KOPT-K1 (cell line): ENCODE measurements around the gene SOS1.

Source experiments
- H3K27ac ChIP-seq: fragments of 200-600 bp; sonication (generic); 2 replicates; pipeline ENCODE4 v1.5.1; 2016; ENCODE audit warnings: antibody characterized with exemption, mild to moderate bottlenecking, low read depth, low read length; ENCODE audit not compliant: poor library complexity, severe bottlenecking
- H3K36me3 ChIP-seq: fragments of 200-600 bp; sonication (generic); 2 replicates; pipeline ENCODE4 v1.5.1; 2017; ENCODE audit warnings: antibody characterized with exemption, mild to moderate bottlenecking, low read length, moderate library complexity; ENCODE audit not compliant: insufficient read depth
- H3K9me3 ChIP-seq: fragments of 200-600 bp; sonication (generic); 2 replicates; pipeline ENCODE4 v1.5.1; 2017; ENCODE audit warnings: antibody characterized with exemption, low read length, mild to moderate bottlenecking; ENCODE audit not compliant: insufficient read depth, poor library complexity, severe bottlenecking

The SOS1 gene

GRCh38 chr2:39050109-39050508 lies 70.7 kb downstream of the SOS1 start:
- no peak overlapping the region for H3K27ac ChIP-seq
- peaks cover 48% of the 10 kb centered on the region for H3K36me3 ChIP-seq
- no peaks in the 10 kb centered on the region for H3K9me3 ChIP-seq

- H3K27ac ChIP-seq: no peak overlapping the region
- peaks cover 9% of the 10 kb centered on the region; the same call in 1 of the 2 replicates for H3K36me3 ChIP-seq
- H3K9me3 ChIP-seq: no peaks in the 10 kb centered on the region
These were observed 81.8 kb downstream of the SOS1 start for GRCh38 chr2:39039072-39039471.

- Histone ChIP-seq H3K36me3 (peaks cover 31% of the 10 kb centered on the region), H3K9me3 (no peaks in the 10 kb centered on the region), H3K27ac (no peak overlapping the region)
These were observed 86.9 kb downstream of the SOS1 start for GRCh38 chr2:39033980-39034379.

GRCh38 chr2:39027421-39027820 lies 93.4 kb downstream of the SOS1 start:
- Histone ChIP-seq H3K9me3 (no peaks in the 10 kb centered on the region), H3K36me3 (peaks cover 31% of the 10 kb centered on the region), H3K27ac (no peak overlapping the region)

- Histone ChIP-seq H3K9me3 (no peaks in the 10 kb centered on the region), H3K36me3 (peaks cover 25% of the 10 kb centered on the region), H3K27ac (no peak overlapping the region)
These were observed 96.0 kb downstream of the SOS1 start for GRCh38 chr2:39024833-39025232.

GRCh38 chr2:39023649-39024048 lies 97.2 kb downstream of the SOS1 start:
- H3K9me3 ChIP-seq: no peaks in the 10 kb centered on the region
- no peak overlapping the region for H3K27ac ChIP-seq
- peaks cover 25% of the 10 kb centered on the region for H3K36me3 ChIP-seq

- peaks cover 16% of the 10 kb centered on the region for H3K36me3 ChIP-seq
- no peak overlapping the region for H3K27ac ChIP-seq
- H3K9me3 ChIP-seq: no peaks in the 10 kb centered on the region
These were observed 98.1 kb downstream of the SOS1 start for GRCh38 chr2:39022642-39023235.

GRCh38 chr2:39020383-39020782 lies 100.5 kb downstream of the SOS1 start:
- H3K27ac ChIP-seq: no peak overlapping the region
- H3K9me3 ChIP-seq: no peaks in the 10 kb centered on the region
- H3K36me3 ChIP-seq: peaks cover 16% of the 10 kb centered on the region

- Histone ChIP-seq H3K27ac (no peak overlapping the region), H3K9me3 (no peaks in the 10 kb centered on the region), H3K36me3 (peaks cover 21% of the 10 kb centered on the region)
These were observed 102.2 kb downstream of the SOS1 start for GRCh38 chr2:39018638-39019037.

GRCh38 chr2:39017334-39017733 lies 103.5 kb downstream of the SOS1 start:
- Histone ChIP-seq H3K36me3 (peaks cover 26% of the 10 kb centered on the region), H3K9me3 (no peaks in the 10 kb centered on the region), H3K27ac (no peak overlapping the region)

GRCh38 chr2:39015424-39015823 lies 105.4 kb downstream of the SOS1 start:
- Histone ChIP-seq H3K9me3 (no peaks in the 10 kb centered on the region), H3K27ac (no peak overlapping the region), H3K36me3 (peaks cover 35% of the 10 kb centered on the region)

- no peaks in the 10 kb centered on the region for H3K9me3 ChIP-seq
- no peak overlapping the region for H3K27ac ChIP-seq
- peaks cover 50% of the 10 kb centered on the region for H3K36me3 ChIP-seq
These were observed 107.0 kb downstream of the SOS1 start for GRCh38 chr2:39013871-39014270.

- Histone ChIP-seq H3K9me3 (no peaks in the 10 kb centered on the region), H3K27ac (no peak overlapping the region), H3K36me3 (peaks cover 86% of the 10 kb centered on the region)
These were observed 112.2 kb downstream of the SOS1 start for GRCh38 chr2:39008665-39009064.

- no peaks in the 10 kb centered on the region for H3K9me3 ChIP-seq
- H3K27ac ChIP-seq: no peak overlapping the region
These were observed 112.9 kb downstream of the SOS1 start for GRCh38 chr2:39007875-39008504.

GRCh38 chr2:39000552-39000951 lies 120.3 kb downstream of the SOS1 start:
- H3K36me3 ChIP-seq: peaks cover 76% of the 10 kb centered on the region
- H3K27ac ChIP-seq: no peak overlapping the region
- H3K9me3 ChIP-seq: no peaks in the 10 kb centered on the region

More at GRCh38 chr2:39007875-39008504, 112.9 kb downstream of the SOS1 start:
- H3K36me3 ChIP-seq: peaks cover 86% of the 10 kb centered on the region

GRCh38 chr2:38997781-38998180 lies 123.1 kb downstream of the SOS1 start:
- H3K36me3 ChIP-seq: peaks cover 71% of the 10 kb centered on the region
- no peaks in the 10 kb centered on the region for H3K9me3 ChIP-seq
- no peak overlapping the region for H3K27ac ChIP-seq
